ENCODE results near the gene BMPR1A.
A peak's percentile ranks its signal among the peaks of the same experiment; 100 is the strongest.

Gene BMPR1A

GRCh38 chr10:86958116-86958900 lies 201.9 kb downstream of the BMPR1A start, which contains the start of gene SNCG:
Gene SNCG (plus strand): TSS chr10:86958599. CDS start chr10:86958698, 99 bp downstream.
- peak; percentile 62 for DNase-seq

GRCh38 chr10:86958901-86959736 lies 202.7 kb downstream of the BMPR1A start:
- DNase-seq: peak; percentile 24

- no peak for DNase-seq
These were observed 203.3 kb downstream of the BMPR1A start for GRCh38 chr10:86959737-86960002.

- peak; percentile 84 for DNase-seq
These were observed 203.8 kb downstream of the BMPR1A start for GRCh38 chr10:86960003-86960862.

- no peak for DNase-seq
These were observed 204.5 kb downstream of the BMPR1A start for GRCh38 chr10:86960863-86961434.

- no peak for DNase-seq
These were observed 205.2 kb downstream of the BMPR1A start for GRCh38 chr10:86961481-86962091.

GRCh38 chr10:86962136-86962980 lies 205.9 kb downstream of the BMPR1A start:
- DNase-seq: no peak

GRCh38 chr10:86962981-86963310 lies 206.5 kb downstream of the BMPR1A start:
- DNase-seq: no peak

GRCh38 chr10:86963341-86963919 lies 207.0 kb downstream of the BMPR1A start:
- no peak for DNase-seq

GRCh38 chr10:86964061-86964846 lies 207.8 kb downstream of the BMPR1A start:
- no peak for DNase-seq

GRCh38 chr10:86964847-86965190 lies 208.4 kb downstream of the BMPR1A start:
- DNase-seq: no peak

GRCh38 chr10:86965986-86966654 lies 209.7 kb downstream of the BMPR1A start:
- DNase-seq: no peak

GRCh38 chr10:86967481-86967941 lies 211.1 kb downstream of the BMPR1A start:
- DNase-seq: no peak

- DNase-seq: no peak
These were observed 212.0 kb downstream of the BMPR1A start, which contains the start of gene ADIRF for GRCh38 chr10:86968271-86968993. Gene ADIRF (plus strand): TSS chr10:86968482. CDS start chr10:86968545, 63 bp downstream.

GRCh38 chr10:86968994-86969355 lies 212.6 kb downstream of the BMPR1A start:
- DNase-seq: no peak

GRCh38 chr10:86969421-86970041 lies 213.1 kb downstream of the BMPR1A start:
- no peak for DNase-seq

- DNase-seq: no peak
These were observed 214.0 kb downstream of the BMPR1A start for GRCh38 chr10:86970162-86970981.

- no peak for DNase-seq
These were observed 214.5 kb downstream of the BMPR1A start for GRCh38 chr10:86970982-86971231.
